Measurements from ENCODE around the gene ARHGAP8.

GRCh38 chr22:44884562-44884961 lies 132.2 kb downstream of the ARHGAP8 start:
- TF ChIP-seq POLR2A (IDR thresholded peaks at IDR 0.05) (no peak), CTCF (IDR thresholded peaks at IDR 0.05) (no peak)

Data from body of pancreas (tissue), 4 donors.